Ovary (tissue), 3 donors: ENCODE results near the gene ENPP7.

Experiments
- CTCF ChIP-seq, 3 donors: fragments of 450-650 bp in 2 of 3; fragments of 200-600 bp in 1 of 3; IDR thresholded peaks; one replicate each; pipeline versions ENCODE4 v1.5.1 to v1.8.0; 2016 to 2022; ENCODE audit warnings: antibody characterized with exemption in 3 of 3, mild to moderate bottlenecking in 1 of 3
- POLR2A ChIP-seq: fragments of 450-650 bp; IDR thresholded peaks from one replicate; pipeline ENCODE4 v1.6.1; 2017; ENCODE audit warnings: antibody characterized with exemption, mild to moderate bottlenecking, moderate library complexity
- donor health status: DM: no; HTN: no; CAD: no.

GRCh38 chr17:79732254-79732653 is 1.5 kb downstream of the ENPP7 start:
- TF ChIP-seq CTCF (IDR thresholded peaks at IDR 0.05) (no peak), POLR2A (no peak)
